H1 (cell line): ENCODE results near the gene NAXD. TPM values are rescaled to one million over a fixed set of nuclear protein-coding genes. Genes with fewer than 3 reads are reported as not detected.
A peak's percentile ranks its signal among the peaks of the same experiment; 100 is the strongest.

Source experiments
- CTCF ChIA-PET: fragments of 300-600 bp; sonication (Branson Sonifier 250); formaldehyde crosslinking; loops from one replicate; lab custom pipeline; 2021; ENCODE audit not compliant: partially characterized antibody; lab: Charles Lee
- POLR2A ChIA-PET: fragments of 300-600 bp; sonication (Branson Sonifier 250); formaldehyde crosslinking; loops from one replicate; lab custom pipeline; 2021; ENCODE audit warnings: inconsistent platforms; ENCODE audit not compliant: partially characterized antibody; lab: Charles Lee
- DNase-seq, 2 experiments: peaks; one replicate each; pipeline versions ENCODE4 v3.0.0 to v3.0.0-alpha.2; 2010 to 2022; ENCODE audit warnings: low spot score in 2 of 2, low read depth in 1 of 2, mixed read lengths in 1 of 2
- FAIRE-seq: peaks from 2 replicates; lab custom pipeline; 2011; peaks lifted over from hg19 to GRCh38; lab: Jason Lieb, UNC
- H2AFZ ChIP-seq: 2 replicates; pipeline ENCODE4 v1.8.1; 2012; ENCODE audit warnings: low read length, inconsistent platforms
- H2AK5ac ChIP-seq: 2 replicates; pipeline ENCODE4 v1.6.1; 2013; ENCODE audit warnings: low read depth, low read length
- H2BK120ac ChIP-seq: replicated peaks from 2 replicates; pipeline ENCODE3; 2013; ENCODE audit warnings: low read depth, low read length, inconsistent platforms
- H2BK12ac ChIP-seq: 2 replicates; pipeline ENCODE4 v1.6.1; 2013; ENCODE audit warnings: low read depth, low read length
- H2BK15ac ChIP-seq: 2 replicates; pipeline ENCODE4 v1.6.1; 2013; ENCODE audit warnings: low read length
- H2BK20ac ChIP-seq: 2 replicates; pipeline ENCODE4 v1.6.1; 2013; ENCODE audit warnings: low read length
- H2BK5ac ChIP-seq: 2 replicates; pipeline ENCODE4 v1.6.1; 2013; ENCODE audit warnings: low read depth, low read length
- H3K14ac ChIP-seq: 2 replicates; pipeline ENCODE4 v1.6.1; 2013; ENCODE audit warnings: inconsistent platforms; ENCODE audit not compliant: insufficient read length
- H3K18ac ChIP-seq: 2 replicates; pipeline ENCODE4 v1.6.1; 2013; ENCODE audit warnings: low read length; ENCODE audit errors: extremely low read depth
- H3K23ac ChIP-seq: 2 replicates; pipeline ENCODE4 v1.6.1; 2013; ENCODE audit warnings: inconsistent platforms; ENCODE audit not compliant: insufficient read length
- H3K23me2 ChIP-seq: 2 replicates; pipeline ENCODE4 v1.6.1; 2013; ENCODE audit warnings: low read depth, low read length
- H3K27ac ChIP-seq: 2 replicates; pipeline ENCODE4 v1.6.1; 2011; ENCODE audit warnings: low read depth, low read length, inconsistent platforms
- H3K27me3 ChIP-seq, 4 experiments: replicated peaks in 1 of 4; 1 replicate in 1 of 4; 2 replicates in 3 of 4; pipeline versions ENCODE4 v1.6.1 to v1.8.1; 2011 to 2013; ENCODE audit warnings: low read length in 3 of 4, mild to moderate bottlenecking in 3 of 4, inconsistent platforms in 2 of 4, mixed read lengths in 2 of 4, moderate library complexity in 1 of 4; ENCODE audit not compliant: control insufficient read depth in 3 of 4, insufficient read depth in 3 of 4; ENCODE audit errors: extremely low read depth in 1 of 4
- H3K36me3 ChIP-seq, 4 experiments: 2 replicates each; pipeline versions ENCODE4 v1.6.1 to v1.8.1; 2011 to 2013; ENCODE audit warnings: mild to moderate bottlenecking in 4 of 4, low read length in 3 of 4, moderate library complexity in 2 of 4, control low read depth in 1 of 4, inconsistent platforms in 1 of 4; ENCODE audit not compliant: insufficient read depth in 4 of 4, control insufficient read depth in 2 of 4
- H3K4ac ChIP-seq: replicated peaks from 2 replicates; pipeline ENCODE3; 2013; ENCODE audit warnings: low read length, low read depth, mixed read lengths, inconsistent platforms; ENCODE audit not compliant: insufficient read length
- H3K4me1 ChIP-seq, 4 experiments: replicated peaks in 1 of 4; 1 replicate in 1 of 4; 2 replicates in 3 of 4; pipeline versions ENCODE4 v1.6.1 to v1.8.1; 2011 to 2013; ENCODE audit warnings: low read length in 3 of 4, inconsistent platforms in 2 of 4, mixed read lengths in 1 of 4; ENCODE audit not compliant: insufficient read depth in 4 of 4, control insufficient read depth in 3 of 4
- H3K4me2 ChIP-seq, 2 experiments: 2 replicates each; pipeline versions ENCODE4 v1.6.1 to v1.8.1; 2011 to 2013; ENCODE audit warnings: low read depth in 2 of 2, low read length in 2 of 2, control low read depth in 1 of 2, inconsistent platforms in 1 of 2, mild to moderate bottlenecking in 1 of 2; ENCODE audit not compliant: insufficient read depth in 1 of 2
- H3K4me3 ChIP-seq, 4 experiments: fragments of 200-600, 300-600 bp in 1 of 4; sonication (generic), shearing (Covaris generic), sonication (Bioruptor Twin) in 1 of 4; 2 replicates each; pipeline versions ENCODE4 v1.5.1 to v1.8.1; 2011 to 2016; ENCODE audit warnings: low read length in 4 of 4, low read depth in 3 of 4, control low read depth in 2 of 4, inconsistent platforms in 2 of 4, mild to moderate bottlenecking in 2 of 4, mixed read lengths in 1 of 4, moderate library complexity in 1 of 4; ENCODE audit not compliant: insufficient read depth in 2 of 4; ENCODE audit errors: extremely low read depth in 1 of 4
- H3K56ac ChIP-seq: replicated peaks from 2 replicates; pipeline ENCODE3; 2013; ENCODE audit warnings: low read depth, mild to moderate bottlenecking, mixed read lengths, low read length, inconsistent platforms; ENCODE audit not compliant: insufficient read length
- H3K79me1 ChIP-seq: 2 replicates; pipeline ENCODE4 v1.6.1; 2013; ENCODE audit warnings: low read depth, low read length, control low read depth
- H3K79me2 ChIP-seq, 2 experiments: 2 replicates each; pipeline versions ENCODE4 v1.6.1 to v1.8.1; 2012 to 2013; ENCODE audit warnings: low read length in 2 of 2, mild to moderate bottlenecking in 2 of 2, inconsistent platforms in 1 of 2; ENCODE audit not compliant: insufficient read depth in 2 of 2, control insufficient read depth in 1 of 2
- H3K9ac ChIP-seq, 4 experiments: replicated peaks in 1 of 4; 1 replicate in 1 of 4; 2 replicates in 3 of 4; pipeline versions ENCODE4 v1.6.1 to v1.8.1; 2011 to 2013; ENCODE audit warnings: low read depth in 3 of 4, low read length in 3 of 4, control low read depth in 2 of 4, mild to moderate bottlenecking in 2 of 4, moderate library complexity in 2 of 4, inconsistent platforms in 1 of 4; ENCODE audit errors: extremely low read depth in 1 of 4
- H3K9me3 ChIP-seq, 2 experiments: 2 replicates each; pipeline versions ENCODE4 v1.6.1 to v1.8.1; 2012 to 2013; ENCODE audit warnings: mild to moderate bottlenecking in 2 of 2, moderate library complexity in 2 of 2, control low read depth in 1 of 2, inconsistent platforms in 1 of 2, low read depth in 1 of 2, low read length in 1 of 2, mixed read lengths in 1 of 2; ENCODE audit not compliant: insufficient read depth in 2 of 2
- H4K20me1 ChIP-seq, 2 experiments: replicated peaks in 1 of 2; 2 replicates each; pipeline versions ENCODE3 to v1.8.1; 2011 to 2013; ENCODE audit warnings: inconsistent platforms in 2 of 2, low read length in 2 of 2, mild to moderate bottlenecking in 1 of 2; ENCODE audit not compliant: insufficient read depth in 2 of 2, control insufficient read depth in 1 of 2
- H4K5ac ChIP-seq: 2 replicates; pipeline ENCODE4 v1.6.1; 2013; ENCODE audit warnings: low read length, low read depth, mixed read lengths, inconsistent platforms; ENCODE audit not compliant: insufficient read length
- H4K8ac ChIP-seq: 2 replicates; pipeline ENCODE4 v1.8.0; 2013; ENCODE audit warnings: mild to moderate bottlenecking, moderate library complexity, low read length, inconsistent platforms; ENCODE audit not compliant: insufficient read depth; ENCODE audit errors: extremely low read depth
- H4K91ac ChIP-seq: replicated peaks from 2 replicates; pipeline ENCODE3; 2013; ENCODE audit warnings: low read length, mixed read lengths, inconsistent platforms; ENCODE audit not compliant: insufficient read length
- CEBPB ChIP-seq: IDR thresholded peaks from 2 replicates; pipeline ENCODE4 v1.6.1; 2012; ENCODE audit warnings: low read depth, low read length
- CHD1 ChIP-seq: IDR thresholded peaks from 2 replicates; pipeline ENCODE4 v1.6.1; 2012; ENCODE audit warnings: low read depth, low read length, improper control_type of control experiment
- EGR1 ChIP-seq: IDR thresholded peaks from 2 replicates; pipeline ENCODE4 v1.6.1; 2011; ENCODE audit warnings: low read depth, low read length, borderline replicate concordance
- HDAC2 ChIP-seq, 2 experiments: fragments of 300-600 bp in 1 of 2; sonication (generic) in 1 of 2; IDR thresholded peaks; 2 replicates each; pipeline ENCODE4 v1.6.1; 2011 to 2012; ENCODE audit warnings: low read depth in 2 of 2, low read length in 2 of 2, mild to moderate bottlenecking in 2 of 2, moderate library complexity in 2 of 2, borderline replicate concordance in 1 of 2, inconsistent platforms in 1 of 2
- MAFK ChIP-seq: IDR thresholded peaks from 2 replicates; pipeline ENCODE4 v1.6.1; 2012; ENCODE audit warnings: low read depth, mild to moderate bottlenecking, improper control_type of control experiment, low read length
- NANOG ChIP-seq: IDR thresholded peaks from 2 replicates; pipeline ENCODE4 v1.6.1; 2011; ENCODE audit warnings: low read length, low read depth, mild to moderate bottlenecking, inconsistent platforms; ENCODE audit not compliant: insufficient read depth, poor library complexity, severe bottlenecking
- RAD21 ChIP-seq, 2 experiments: IDR thresholded peaks in 1 of 2; conservative IDR thresholded peaks in 1 of 2; 2 replicates each; pipeline ENCODE4 v1.6.1; 2011; ENCODE audit warnings: low read depth in 2 of 2, low read length in 2 of 2, improper control_type of control experiment in 1 of 2, inconsistent platforms in 1 of 2, mild to moderate bottlenecking in 1 of 2, moderate library complexity in 1 of 2
- RXRA ChIP-seq: IDR thresholded peaks from 2 replicates; pipeline ENCODE4 v1.6.1; 2011; ENCODE audit warnings: low read depth, mild to moderate bottlenecking, low read length, moderate library complexity; ENCODE audit not compliant: insufficient read depth
- SAP30 ChIP-seq: fragments of 300-600 bp; sonication (generic); IDR thresholded peaks from 2 replicates; pipeline ENCODE4 v1.7.1; 2012; ENCODE audit warnings: low read length, moderate library complexity, mild to moderate bottlenecking, inconsistent platforms; ENCODE audit not compliant: insufficient read depth, insufficient replicate concordance
- SIN3A ChIP-seq, 2 experiments: IDR thresholded peaks in 1 of 2; conservative IDR thresholded peaks in 1 of 2; 2 replicates each; pipeline ENCODE4 v1.6.1; 2011 to 2012; ENCODE audit warnings: low read length in 2 of 2, improper control_type of control experiment in 1 of 2, low read depth in 1 of 2, mild to moderate bottlenecking in 1 of 2
- SP2 ChIP-seq: IDR thresholded peaks from 2 replicates; pipeline ENCODE4 v1.6.1; 2012; ENCODE audit warnings: mild to moderate bottlenecking, low read length, inconsistent platforms
- TAF7 ChIP-seq: optimal IDR thresholded peaks from 2 replicates; pipeline ENCODE3; 2011; ENCODE audit warnings: low read depth, mild to moderate bottlenecking, inconsistent platforms, low read length, moderate library complexity, borderline replicate concordance
- TBP ChIP-seq: IDR thresholded peaks from 2 replicates; pipeline ENCODE4 v1.6.1; 2011; ENCODE audit warnings: low read depth, low read length, improper control_type of control experiment
- WGBS, 2 experiments: shearing (Covaris generic) in 1 of 2; methylation state at CpG; one replicate each; pipeline versions ENCODE4 v1.1.6 to v1.1.7; 2013 to 2015; ENCODE audit warnings: low lambda C conversion rate in 2 of 2, mixed read lengths in 2 of 2, inconsistent platforms in 1 of 2, low coverage in 1 of 2, missing lambda C conversion rate in 1 of 2; ENCODE audit not compliant: insufficient replicate concordance in 2 of 2, insufficient coverage in 1 of 2, insufficient read length in 1 of 2; ENCODE audit errors: extremely low coverage in 1 of 2, missing lambda C conversion rate in 1 of 2; 5-methylcytosine and 5-hydroxymethylcytosine counted together
- polyA plus RNA-seq, 7 experiments: library from polyadenylated mRNA; depleted of rRNA in 3 of 7; stranded (reverse) in 5 of 7; unstranded in 2 of 7; fragments of >200 nt in 5 of 7; fragments of 200-250 nt in 2 of 7; gene quantifications; 1 replicate in 5 of 7; 2 replicates in 1 of 7; 4 replicates in 1 of 7; pipeline versions ENCODE4 v1.2.1 to v1.2.3, GENCODE V29; 2011 to 2013; ENCODE audit warnings: missing spikeins in 2 of 7, mixed read lengths in 2 of 7
- total RNA-seq: library from RNA; stranded (reverse); fragmentation: NEBNext Ultra II Directional; extraction: Animal tissue kit (Norgen Biotek cat#: 25700); gene quantifications from 2 replicates; pipeline ENCODE4 v1.2.1, GENCODE V29; 2021

Gene NAXD
- total and polyA plus RNA-seq, 2 of the 8 experiments (the other 6 are each of a cell fraction or from before 2014, with no cell fraction given) = 25.4 to 35.5 TPM

DNA sequence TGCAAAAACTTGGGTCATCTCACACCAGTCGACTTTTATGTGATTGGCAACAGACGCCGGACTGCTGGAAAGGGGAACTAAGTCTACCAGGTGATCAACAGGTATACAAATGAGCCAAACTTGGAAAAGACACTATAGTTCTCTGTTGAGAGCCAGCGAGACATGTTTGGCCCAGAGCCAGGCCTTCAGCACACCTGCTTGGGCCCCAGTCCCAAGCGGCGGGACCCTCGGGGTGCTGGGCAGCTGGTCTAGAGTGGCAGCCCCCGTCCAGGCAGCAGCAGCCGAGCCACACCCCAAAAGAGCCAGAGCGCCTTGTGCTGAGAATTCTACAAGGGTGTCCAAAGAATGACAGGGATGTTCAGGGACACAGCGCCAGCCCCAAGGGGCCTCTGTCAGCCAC, 28.0 kb downstream of the NAXD start:
- POLR2A ChIA-PET = no interaction called here
- peak in 1 of 2 experiments; percentile 33 for DNase-seq
- TF ChIP-seq CEBPB (no peak), RXRA (no peak), TAF7 (no peak), SIN3A (conservative IDR thresholded peaks at IDR 0.05 in 1 of 2, IDR thresholded peaks at IDR 0.05 in 1 of 2; ENCODE audit: low read depth in 1 of 2, low read length in 2 of 2) (no peak), TBP (no peak), HDAC2 (IDR thresholded peaks at IDR 0.05; ENCODE audit: borderline replicate concordance in 1 of 2, low read depth in 2 of 2, low read length in 2 of 2) (no peak), RAD21 (IDR thresholded peaks at IDR 0.05 in 1 of 2, conservative IDR thresholded peaks at IDR 0.05 in 1 of 2; ENCODE audit: low read depth in 2 of 2, low read length in 2 of 2) (no peak), SP2 (no peak), EGR1 (no peak), MAFK (no peak), CHD1 (no peak), SAP30 (no peak), NANOG (no peak)

More for the DNA sequence above, 28.0 kb downstream of the NAXD start:
- H2AFZ ChIP-seq = no peak overlapping the region
- no peak for FAIRE-seq
- no peak overlapping the region for H4K5ac ChIP-seq
- no peaks in the 10 kb centered on the region for H3K9me3 ChIP-seq
- CTCF ChIA-PET = interaction anchor here (3.6 to 3.9 kb wide), 2 partner anchors 19 to 40 kb away, joined by 12 to 23 read pairs; no protein-coding TSS in a partner anchor
- H3K23me2 ChIP-seq = no peaks in the 10 kb centered on the region
- H3K27ac ChIP-seq = no peak overlapping the region
- H4K20me1 ChIP-seq = peaks cover 11 to 20% of the 10 kb centered on the region in 2 experiments
- peaks cover 2 to 30% (median 18%) of the 10 kb centered on the region in 4 experiments; a peak in 6 of 8 replicates for H3K36me3 ChIP-seq
- no peak overlapping the region for H2BK12ac ChIP-seq
- no peak overlapping the region for H2BK5ac ChIP-seq
- H3K79me1 ChIP-seq = no peaks in the 10 kb centered on the region
- H3K56ac ChIP-seq = no peak overlapping the region
- no peak overlapping the region for H4K91ac ChIP-seq
- WGBS, 2 experiments = 93% methylated on average over 11 of the region's 11 CpGs; no CpG with 5 or more reads in 1 of the 2 experiments
- H3K9ac ChIP-seq = no peak overlapping the region
- no peak overlapping the region for H3K23ac ChIP-seq
- H3K4me2 ChIP-seq = no peak overlapping the region
- H3K4me1 ChIP-seq = peaks cover 0 to 11% (median 7%) of the 10 kb centered on the region in 4 experiments; a peak in 5 of 7 replicates
- no peak overlapping the region for H3K4ac ChIP-seq
- no peak overlapping the region for H3K14ac ChIP-seq
- H3K27me3 ChIP-seq = no peaks in the 10 kb centered on the region
- H2BK20ac ChIP-seq = no peak overlapping the region
- H2BK15ac ChIP-seq = no peak overlapping the region
- no peak overlapping the region for H3K18ac ChIP-seq
- no peak overlapping the region for H2BK120ac ChIP-seq
- H3K79me2 ChIP-seq = no peaks in the 10 kb centered on the region
- no peak overlapping the region for H2AK5ac ChIP-seq
- no peak overlapping the region for H4K8ac ChIP-seq
- H3K4me3 ChIP-seq = no peak overlapping the region
